Stimulated activated CD8-positive, alpha-beta memory T cell treated with anti-CD3 and anti-CD28 coated beads, Interleukin-15, amount 100 ng/mL, for 24 hours (primary cell): ENCODE data around the gene MCAT.
"Not testable (repeated sequence)": the region's sequence is repeated elsewhere in the genome, so short reads cannot be mapped to it uniquely, and the experiment has no call there.

ENCODE experiments used
- DNase-seq: peaks from one replicate; pipeline ENCODE4 v3.0.0-alpha.2; 2020; ENCODE audit warnings: low read depth

Gene MCAT

DNA sequence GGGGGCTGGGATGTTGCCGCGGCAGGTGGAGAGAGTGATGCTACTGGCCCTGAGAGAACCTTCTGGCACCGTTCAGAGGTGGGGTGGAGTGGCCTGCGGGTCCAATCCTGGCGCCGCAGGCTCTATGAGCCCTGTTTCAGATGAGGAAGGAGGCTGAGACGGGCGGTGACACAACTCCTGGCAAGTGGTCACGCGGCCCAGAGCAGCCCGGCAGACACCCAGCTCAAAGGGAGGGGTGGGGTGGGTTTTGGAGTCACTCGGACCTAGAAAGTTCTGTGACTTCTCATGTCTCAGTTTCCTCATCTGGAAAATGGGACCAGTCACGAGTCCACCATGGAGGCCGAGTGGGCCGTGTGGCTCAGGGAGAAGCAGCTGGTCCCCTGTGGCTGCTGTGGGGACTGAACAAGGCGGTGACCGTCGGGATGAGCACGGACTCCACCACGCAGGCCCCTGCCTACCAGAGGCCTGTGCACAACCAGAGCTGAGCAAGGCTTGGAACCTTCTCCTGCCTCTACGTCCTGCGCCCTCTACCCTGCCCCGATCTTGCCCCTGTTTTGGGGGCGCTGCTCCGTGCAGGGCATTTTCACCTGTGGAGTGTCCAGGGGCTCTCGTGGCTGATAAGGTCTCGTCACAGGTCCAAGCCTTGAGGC is 11.8 kb upstream of the MCAT start:
- DNase-seq, result no peak

DNA sequence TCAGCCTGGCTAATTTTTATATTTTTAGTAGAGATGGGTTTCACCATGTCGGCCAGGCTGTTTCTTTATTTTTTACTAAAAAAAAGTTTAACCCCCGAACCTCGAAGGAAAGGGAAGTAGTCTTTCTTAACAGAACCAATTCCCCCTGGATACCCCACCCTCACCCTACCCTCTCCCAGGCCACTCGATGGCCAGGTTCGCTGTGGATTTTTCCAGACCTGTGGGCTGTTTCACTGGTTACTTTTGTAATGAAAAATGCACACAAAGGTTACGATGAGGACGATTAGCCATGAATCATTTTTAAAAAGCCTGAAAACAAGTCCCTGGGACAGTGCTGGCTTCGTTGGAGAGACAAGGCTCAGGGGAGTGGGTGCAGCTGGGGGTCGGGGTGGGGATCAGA is 10.7 kb upstream of the MCAT start:
- no peak for DNase-seq

DNA sequence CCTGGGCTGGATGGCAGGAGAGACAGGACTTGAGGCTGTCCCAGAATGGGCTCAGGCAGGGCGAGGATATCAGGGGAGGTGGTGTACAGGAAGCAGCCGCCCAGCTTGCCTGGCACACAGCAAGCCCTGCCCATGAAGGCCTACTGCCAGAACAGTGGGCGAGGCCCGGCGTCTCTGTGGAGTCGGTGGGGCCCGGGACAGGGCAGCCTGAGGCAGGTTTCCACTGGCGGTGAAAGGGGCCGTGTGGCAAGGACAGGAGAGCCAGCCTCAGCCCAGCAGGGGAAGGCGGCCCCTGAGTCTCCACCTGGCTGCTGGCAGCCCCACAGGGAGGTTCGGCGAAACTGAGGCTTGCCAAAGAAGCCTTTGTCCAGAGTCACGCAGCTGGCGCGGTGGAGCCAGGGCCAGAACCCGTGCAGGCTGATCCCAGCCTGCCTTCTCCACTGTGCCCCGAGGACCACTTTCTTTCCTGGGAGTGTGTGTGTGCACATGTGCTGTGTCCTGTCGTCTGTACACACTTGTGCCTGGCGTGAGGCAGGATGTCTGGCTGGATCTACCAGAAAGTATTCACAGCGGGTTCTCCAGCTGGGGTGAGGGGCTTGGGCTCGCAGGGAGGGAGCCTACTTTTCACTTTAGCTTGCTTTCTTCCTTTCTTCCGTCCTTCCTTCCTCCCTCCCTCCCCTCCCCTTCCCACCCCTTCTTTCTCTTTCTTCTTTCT is 9.3 kb upstream of the MCAT start:
- no peak for DNase-seq

DNA sequence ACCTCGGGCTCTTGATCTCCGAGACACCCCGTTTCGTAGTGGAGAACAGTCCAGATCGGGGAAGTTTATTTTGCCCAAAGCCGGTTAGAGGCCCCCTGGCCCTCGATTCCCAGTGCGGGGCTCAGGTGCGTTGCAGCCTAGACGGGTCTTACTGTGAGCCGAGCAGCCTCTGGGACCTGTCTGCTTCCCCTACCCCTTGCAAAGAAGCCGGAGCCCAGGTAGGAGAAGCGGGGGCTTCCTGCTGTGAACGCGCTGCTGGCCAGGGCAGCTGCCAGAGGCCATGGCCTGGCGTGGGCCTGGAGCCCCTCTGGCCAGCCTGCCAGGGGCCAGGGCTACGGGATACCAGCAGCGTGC is 8.8 kb upstream of the MCAT start:
- DNase-seq, result no peak

DNA sequence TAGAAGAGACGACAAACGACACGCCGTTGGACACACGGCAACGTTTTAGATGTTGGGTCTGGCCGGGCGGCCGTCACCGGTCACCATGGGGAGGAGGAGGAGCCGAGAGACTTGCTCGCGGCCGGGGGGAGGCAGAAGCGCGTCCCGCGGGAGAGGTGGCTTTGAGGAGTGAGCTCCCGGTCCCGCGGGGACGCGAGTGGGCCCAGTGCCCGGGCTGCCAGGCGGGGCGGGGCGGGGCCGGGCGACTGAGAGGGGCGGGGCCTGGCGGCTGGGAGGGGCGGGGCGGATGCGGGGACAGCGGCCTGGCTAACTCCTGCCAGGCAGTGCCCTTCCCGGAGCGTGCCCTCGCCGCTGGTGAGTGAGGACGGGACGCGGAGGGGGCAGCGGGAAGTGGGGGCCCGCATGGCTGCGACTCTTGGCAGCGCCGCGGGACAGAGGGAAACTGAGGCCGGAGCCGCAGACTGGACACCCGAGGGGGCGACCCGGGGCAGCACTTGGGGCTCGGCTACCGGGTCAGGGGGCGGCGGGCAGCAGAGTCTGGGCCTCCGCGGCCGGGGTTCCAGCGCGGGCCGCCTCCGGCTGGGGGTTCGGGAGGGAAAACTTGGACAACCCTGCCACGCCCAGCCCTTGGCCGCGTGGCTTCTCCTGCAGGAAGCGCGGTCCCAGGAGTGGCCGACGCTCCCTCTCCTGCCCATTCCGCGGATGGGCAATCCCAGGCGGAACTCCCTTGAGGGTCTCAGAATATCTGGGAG is 8.2 kb upstream of the MCAT start, which contains the start of gene TSPO:
TSPO (plus strand) TSS at position 309 of the 752 bp plus-strand sequence. CDS start 7,680 bp downstream, outside the sequence.
- peak; percentile 42 for DNase-seq

DNA sequence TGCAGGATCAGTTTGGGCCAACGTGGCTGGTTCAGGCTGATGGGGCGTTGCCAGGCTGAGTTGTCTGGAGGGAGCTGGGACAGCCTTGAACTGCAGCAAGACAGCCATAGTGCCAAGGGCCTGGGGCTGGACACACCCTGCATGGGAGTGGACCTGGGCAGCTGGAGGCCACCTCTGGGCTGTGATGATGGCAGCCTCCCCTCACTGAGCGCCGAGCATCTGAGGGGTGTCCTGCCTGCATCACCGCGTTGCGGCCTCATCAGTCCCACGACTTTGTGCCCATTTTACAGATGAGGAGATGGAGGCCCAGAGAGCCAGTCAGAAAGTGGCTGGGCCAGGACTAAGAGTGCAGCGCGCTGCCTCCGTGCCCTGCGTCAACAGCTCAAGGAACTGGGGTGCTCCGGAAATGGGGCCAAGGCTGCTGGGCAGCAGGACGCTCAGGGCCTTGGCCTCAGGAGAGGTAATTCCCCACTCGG is 7.6 kb upstream of the MCAT start:
- DNase-seq, result no peak

DNA sequence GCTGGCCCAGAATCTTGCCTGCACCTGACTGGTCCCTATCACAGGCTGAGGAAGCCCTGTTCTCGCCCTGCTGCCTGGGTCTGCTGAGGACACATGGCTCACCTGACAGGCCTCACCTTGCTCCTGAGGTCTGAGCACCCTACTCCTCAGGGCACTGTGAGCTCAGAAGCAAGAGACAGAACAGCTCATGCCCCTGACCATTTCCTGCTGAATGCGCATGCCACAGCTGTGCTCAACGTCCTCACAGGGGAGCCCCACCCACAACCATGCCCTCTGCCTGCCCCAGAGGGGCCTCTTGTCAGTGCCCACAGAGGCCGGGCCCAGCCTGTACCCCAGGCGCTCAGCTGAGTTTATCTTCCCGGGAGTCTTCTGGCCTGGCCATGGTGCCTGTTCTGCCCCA is 5.4 kb upstream of the MCAT start:
- DNase-seq, result no peak

DNA sequence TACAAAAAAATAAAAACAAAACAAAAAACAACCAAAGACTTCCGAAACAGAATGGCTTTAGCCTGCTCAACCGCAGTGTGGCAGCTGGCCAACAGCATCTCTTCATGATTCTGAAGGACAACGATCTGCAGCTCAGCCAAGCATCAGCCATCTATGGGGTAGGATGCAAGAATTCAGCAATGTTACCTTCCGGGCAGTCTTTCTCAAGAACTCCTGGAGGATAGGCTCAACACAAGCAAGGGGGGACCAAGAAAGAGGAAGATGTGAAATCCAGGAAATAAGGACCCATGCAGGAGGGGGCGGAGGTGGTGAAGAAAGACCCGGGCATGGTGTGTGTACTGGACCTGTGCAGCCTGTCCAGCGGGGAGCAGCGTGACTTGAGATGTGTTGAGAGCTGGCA is 4.6 kb upstream of the MCAT start:
- no peak for DNase-seq

DNA sequence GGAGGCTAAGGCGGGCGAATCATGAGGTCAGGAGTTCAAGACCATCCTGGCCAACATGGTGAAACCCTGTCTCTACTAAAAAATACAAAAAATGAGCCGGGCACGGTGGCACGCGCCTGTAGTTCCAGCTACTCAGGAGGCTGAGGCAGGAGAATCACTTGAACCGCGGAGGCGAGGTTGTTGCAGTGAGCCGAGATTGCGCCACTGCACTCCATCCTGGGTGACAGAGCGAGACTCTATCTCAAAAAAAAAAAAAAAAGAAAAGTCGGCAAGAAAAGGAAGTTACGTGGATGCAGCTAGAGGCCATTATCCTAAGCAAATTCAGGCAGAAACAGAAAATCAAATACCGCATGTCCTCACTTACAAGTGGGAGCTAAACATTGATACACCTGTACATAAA is 3.1 kb upstream of the MCAT start:
- DNase-seq, result not testable (repeated sequence)

DNA sequence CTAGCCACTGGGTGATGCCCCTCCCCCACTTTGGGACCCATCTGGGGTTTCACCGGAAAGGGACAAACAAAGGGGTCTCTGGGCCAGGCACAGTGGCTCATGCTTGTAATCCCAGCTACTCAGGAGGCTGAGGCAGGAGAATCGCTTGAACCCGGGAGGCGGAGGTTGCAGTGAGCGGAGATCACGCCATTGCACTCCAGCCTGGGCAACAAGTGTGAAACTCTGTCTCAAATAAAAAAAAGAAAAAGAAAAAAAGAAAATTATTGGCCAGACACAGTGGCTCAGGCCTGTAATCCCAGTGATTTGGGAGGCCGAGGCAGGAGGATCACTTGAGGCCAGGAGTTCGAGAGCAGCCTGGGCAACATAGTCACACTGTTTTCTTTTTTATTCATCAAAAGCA is 2.2 kb upstream of the MCAT start:
- not testable (repeated sequence) for DNase-seq

DNA sequence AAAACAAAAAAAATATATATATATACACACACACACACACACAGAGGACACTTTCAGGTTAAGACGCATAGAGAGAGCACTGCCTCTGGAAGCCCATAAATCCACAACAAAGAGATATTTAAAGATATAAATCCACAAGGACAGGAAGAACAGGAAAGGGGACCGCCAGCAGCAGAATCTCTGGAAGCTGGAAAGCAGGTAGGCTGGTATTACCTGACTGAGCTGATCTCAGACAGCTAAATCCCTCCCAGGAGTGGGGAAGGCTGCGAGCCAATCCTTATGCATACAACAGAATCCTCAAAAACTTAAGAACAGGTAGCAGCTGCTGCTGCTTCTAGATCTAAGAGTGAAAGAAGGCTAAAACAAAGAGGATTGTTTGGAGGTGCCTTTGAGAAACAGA is 1.8 kb upstream of the MCAT start:
- DNase-seq, result no peak

DNA sequence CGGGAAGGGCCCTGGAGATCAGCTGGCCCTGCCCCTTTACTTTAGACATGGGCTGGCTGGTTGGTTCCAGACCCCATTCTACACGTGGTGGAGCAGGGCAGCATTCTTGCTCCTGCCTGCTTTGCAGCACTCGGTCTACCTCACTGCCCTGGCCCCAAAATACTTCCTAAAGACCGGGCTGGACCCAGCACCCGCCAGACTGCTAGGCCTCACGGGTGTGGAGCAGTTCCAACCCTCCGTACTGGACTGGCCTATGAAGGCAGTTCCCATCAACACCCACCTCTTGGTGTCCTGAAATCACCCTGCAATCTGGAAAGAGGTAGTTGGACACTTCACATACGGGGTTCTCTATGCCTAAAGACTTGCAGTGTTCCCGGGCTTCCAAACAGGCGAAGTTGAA is 6.4 kb downstream of the MCAT start:
- DNase-seq, result no peak

DNA sequence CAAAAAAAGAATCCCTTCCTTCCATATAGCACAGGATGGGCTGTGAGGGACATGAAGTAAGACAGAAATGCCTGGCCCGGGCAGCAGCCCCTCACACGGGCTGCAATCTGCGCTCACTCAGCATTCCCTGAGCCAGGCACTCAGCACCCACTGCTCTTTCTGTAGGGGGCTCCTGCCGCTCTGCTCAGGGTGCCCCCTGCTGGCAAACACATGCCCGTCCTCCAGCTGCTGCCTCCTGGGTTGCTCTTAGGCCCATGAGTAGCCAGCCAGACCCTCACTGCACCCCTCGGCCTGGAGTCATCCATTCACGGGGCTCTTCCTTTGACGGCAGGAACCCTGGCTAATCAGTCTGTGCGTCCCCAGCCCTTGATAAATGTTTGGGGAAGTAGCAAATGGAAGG is 6.9 kb downstream of the MCAT start:
- DNase-seq, result no peak

DNA sequence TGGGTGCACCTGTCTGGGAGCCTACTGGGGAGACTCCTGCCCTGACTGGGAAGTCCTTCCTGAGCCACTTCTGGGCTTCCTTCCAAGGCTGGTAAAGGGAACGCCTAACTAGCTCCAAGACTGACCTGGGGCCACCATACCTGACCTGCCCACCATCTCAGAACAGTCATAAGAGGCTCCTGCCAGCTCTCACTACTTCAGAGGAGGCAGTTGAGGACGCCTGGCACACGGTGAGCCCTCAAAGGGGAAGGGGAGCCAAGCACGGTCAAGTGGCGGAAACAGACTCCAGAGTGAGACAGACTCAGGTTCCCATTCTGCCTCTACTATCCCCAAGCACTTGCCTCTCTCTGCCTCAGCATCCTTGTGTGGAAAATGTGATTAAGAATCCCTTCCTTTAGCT is 7.6 kb downstream of the MCAT start:
- DNase-seq, result no peak

DNA sequence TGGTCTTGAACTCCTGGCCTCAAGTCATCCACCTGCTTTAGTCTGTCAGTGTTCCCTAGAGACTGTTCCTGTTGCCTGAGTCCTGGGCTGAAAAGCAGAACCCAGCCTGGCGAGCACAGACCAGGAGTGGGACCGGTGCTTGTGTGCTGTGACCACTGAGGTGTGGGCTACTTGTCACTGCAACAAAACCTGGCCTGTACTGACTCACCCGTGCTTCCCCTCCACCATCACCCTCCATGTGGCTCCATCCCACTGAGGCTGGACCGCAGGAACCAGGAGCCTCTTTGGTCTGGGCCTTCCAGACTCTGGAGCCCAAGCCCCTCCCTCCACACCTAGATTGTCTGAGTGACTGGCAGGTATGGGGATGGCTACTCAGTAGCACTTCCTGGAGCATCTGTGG is 8.6 kb downstream of the MCAT start:
- no peak for DNase-seq

DNA sequence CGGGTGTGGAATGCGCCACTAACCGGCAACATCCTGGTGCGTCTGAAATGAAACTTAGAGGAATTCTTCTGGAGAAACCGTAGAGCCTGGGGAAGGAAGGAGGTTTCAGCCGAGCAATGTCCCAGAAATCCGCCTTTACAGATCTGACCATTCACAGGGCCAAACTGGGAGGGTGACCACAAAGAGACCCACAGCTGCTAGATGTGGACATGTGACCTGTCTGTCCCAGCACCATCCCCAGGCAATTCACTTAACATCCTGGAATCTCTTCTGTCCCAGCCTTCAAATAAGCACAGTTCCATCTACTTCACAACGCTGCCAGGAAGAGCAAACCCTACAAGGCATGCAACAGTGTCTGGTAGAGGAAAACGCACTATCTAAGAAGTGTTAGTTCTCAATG is 9.8 kb downstream of the MCAT start:
- no peak for DNase-seq

DNA sequence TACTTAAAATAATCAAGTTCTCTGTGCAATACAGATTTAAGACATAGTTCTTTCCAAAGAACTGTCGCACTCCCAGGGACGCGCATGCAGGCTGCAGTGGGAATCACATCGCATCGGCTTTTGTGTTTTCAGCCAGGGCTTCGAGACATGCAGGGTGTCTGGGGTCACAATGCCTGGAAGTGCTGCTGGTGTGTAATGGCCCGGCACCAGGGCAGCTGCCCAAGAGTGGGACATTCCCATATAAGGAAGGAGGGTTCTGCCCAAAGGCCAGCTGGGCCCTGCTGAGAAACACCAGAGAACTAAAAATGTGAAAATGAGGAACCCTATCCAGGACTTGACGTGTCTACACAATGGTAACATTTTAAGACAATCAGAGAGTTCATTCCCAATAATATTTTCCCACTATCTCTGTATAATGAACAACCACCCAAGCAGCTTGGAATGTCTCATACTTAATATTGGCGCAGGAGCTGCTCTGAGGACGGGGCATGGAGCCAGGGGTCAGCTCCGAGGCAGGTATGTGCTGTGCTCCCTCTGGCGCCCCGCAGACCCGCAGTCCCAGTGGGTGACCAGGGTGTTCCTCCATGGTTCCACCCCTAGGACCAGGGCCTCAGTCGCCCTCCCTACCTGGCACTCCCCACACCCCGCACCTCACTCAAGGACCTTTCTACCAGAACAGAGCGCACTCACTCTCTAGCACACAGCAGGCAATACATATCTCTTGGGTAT is 11.3 kb downstream of the MCAT start:
- no peak for DNase-seq

DNA sequence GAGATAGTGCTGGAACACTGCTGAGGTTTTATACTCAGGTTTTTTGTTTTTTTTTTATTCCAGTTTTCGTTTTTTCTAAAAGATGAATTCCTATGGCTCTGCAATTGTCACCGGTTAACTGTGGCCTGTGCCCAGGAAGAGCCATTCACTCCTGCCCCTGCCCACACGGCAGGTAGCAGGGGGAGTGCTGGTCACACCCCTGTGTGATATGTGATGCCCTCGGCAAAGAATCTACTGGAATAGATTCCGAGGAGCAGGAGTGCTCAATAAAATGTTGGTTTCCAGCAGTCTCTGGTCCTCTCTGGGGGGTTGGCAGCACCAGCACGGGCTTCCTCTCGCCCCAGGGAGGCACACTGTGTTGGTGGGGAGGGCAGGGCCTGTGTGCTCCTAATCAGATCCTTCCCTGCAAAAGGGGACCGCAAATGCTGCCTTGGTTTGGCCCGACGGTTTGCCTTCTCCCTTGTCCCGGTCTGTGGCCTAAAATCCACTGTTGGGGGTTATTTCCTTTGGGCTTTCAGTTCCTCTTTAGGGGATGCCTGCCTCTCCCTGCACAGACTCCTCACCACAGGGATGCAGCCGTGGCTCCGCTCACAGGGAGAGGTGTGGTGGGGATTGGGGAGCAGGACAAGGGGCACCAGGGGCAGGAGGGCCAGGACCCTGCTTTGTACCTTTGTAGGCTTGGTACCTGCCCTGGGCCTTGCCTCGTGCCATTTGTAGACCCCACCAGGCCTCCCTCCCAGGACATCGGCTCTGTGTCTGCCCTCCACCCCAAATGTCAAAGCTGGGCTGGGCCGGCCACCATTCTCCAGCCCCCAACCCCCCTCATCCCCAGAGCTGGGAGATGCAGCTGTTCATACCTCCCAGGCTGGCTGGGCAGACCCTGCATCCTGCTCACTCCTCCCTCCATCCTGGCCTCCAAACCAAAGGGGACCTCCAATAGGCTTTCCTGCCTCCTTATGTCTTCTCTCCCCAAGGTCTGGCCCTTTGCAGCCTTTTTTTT is 13.5 kb downstream of the MCAT start:
- no peak for DNase-seq

DNA sequence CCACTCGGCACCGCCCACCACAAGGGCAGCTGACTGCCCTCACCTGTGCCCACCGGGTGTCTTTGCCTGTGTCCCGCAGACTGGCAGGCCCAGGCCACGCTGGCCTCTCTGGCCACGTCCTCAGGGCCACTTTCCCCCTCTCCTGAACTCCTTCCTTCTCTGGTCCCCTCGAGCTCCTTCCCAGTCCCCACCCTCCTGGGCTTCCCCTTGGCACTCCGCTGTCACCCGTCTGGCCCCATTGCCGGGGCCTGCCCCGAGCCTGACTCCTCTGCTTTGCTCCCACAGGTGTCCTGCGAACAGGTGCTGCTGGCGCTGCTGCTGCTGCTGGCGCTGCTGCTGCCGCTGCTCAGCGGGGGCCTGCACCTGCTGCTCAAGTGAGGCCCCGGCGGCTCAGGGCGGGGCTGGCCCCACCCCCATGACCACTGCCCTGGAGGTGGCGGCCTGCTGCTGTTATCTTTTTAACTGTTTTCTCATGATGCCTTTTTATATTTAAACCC is 14.2 kb downstream of the MCAT start:
- DNase-seq, result no peak

DNA sequence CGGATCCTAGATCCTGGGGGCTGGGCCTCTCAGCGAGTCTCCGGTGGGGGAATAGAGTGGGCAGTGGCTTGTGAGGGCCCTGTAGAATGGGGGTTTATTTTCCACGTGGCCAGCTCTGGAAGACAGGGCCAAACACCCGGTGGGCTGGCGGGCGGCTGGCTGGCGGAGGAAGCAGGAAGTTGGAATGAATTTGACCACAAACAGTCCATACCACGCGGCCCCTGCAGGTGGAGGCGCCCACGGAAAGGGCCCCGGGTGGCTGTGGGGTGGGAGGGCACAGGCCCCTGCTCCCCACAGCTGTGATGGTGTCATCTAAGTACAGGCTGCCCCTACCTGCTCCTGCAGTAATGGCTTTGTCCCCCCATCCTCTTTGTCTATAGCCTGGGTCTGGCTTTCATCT is 15.1 kb downstream of the MCAT start:
- no peak for DNase-seq
